ENCODE results near the gene CYB5R3.

DNA sequence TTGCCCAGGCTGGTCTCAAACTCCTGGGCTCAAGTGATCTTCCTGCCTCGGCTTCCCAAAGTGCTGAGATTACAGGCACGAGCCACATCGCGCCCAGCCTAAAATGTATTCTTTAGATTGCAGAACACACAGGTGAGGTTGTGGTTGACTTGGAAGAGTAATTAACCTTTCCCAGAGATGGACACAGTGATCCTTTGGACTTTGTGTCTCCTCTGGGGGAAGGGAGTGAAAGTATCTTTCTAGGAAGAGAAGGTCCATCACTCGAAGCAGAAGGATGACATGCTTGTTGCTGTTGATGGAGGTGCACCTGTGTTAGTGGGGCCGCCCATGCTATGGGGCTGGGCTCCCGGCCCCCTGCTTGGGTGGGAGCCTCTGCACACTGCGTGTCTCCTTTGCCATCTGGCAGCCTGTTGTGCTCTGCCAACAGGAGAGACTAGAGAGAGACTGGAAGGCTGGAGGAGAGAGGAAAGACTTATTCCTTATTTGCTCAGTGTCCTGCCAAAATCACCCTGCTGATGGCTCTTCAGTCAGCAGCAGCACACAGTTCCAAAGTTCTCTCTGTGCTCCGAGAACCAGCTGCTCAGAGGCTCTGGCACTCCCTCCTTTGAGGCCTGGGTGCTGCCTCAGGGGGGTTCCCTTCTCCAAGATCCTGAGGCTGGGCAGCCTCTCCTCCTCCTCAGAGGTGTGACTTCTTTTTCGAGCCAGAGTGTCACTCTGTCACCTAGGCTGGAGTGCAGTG lies 33.1 kb upstream of the CYB5R3 start:
- TF ChIP-seq, protein P1, sequence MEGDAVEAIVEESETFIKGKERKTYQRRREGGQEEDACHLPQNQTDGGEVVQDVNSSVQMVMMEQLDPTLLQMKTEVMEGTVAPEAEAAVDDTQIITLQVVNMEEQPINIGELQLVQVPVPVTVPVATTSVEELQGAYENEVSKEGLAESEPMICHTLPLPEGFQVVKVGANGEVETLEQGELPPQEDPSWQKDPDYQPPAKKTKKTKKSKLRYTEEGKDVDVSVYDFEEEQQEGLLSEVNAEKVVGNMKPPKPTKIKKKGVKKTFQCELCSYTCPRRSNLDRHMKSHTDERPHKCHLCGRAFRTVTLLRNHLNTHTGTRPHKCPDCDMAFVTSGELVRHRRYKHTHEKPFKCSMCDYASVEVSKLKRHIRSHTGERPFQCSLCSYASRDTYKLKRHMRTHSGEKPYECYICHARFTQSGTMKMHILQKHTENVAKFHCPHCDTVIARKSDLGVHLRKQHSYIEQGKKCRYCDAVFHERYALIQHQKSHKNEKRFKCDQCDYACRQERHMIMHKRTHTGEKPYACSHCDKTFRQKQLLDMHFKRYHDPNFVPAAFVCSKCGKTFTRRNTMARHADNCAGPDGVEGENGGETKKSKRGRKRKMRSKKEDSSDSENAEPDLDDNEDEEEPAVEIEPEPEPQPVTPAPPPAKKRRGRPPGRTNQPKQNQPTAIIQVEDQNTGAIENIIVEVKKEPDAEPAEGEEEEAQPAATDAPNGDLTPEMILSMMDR (IDR thresholded peaks at IDR 0.05) = no peak
- no peak for TF ChIP-seq POLR2A (IDR thresholded peaks at IDR 0.05)

All from thyroid gland (tissue), 4 donors.